Neuronal stem cell (in vitro differentiated cells): ENCODE measurements around the gene TBRG4.

ENCODE experiments used
- DNase-seq: peaks from one replicate; pipeline ENCODE4 v3.0.0-alpha.2; 2013; ENCODE audit warnings: low spot score
- H2AFZ ChIP-seq: one replicate; pipeline ENCODE4 v1.6.1; 2013; ENCODE audit warnings: mild to moderate bottlenecking, low read length, inconsistent platforms
- H2AK5ac ChIP-seq: 2 replicates; pipeline ENCODE4 v1.6.1; 2013; ENCODE audit warnings: low read depth, mild to moderate bottlenecking, inconsistent platforms, low read length, moderate library complexity, mixed read lengths
- H2BK120ac ChIP-seq: 2 replicates; pipeline ENCODE4 v1.6.1; 2013; ENCODE audit warnings: low read depth, mild to moderate bottlenecking, inconsistent platforms, low read length, moderate library complexity, mixed read lengths
- H2BK12ac ChIP-seq: one replicate; pipeline ENCODE4 v1.6.1; 2013; ENCODE audit warnings: low read length, inconsistent platforms
- H2BK15ac ChIP-seq: 2 replicates; pipeline ENCODE4 v1.6.1; 2013; ENCODE audit warnings: mild to moderate bottlenecking, low read length, inconsistent platforms, mixed read lengths
- H2BK5ac ChIP-seq: one replicate; pipeline ENCODE4 v1.6.1; 2013; ENCODE audit warnings: inconsistent platforms, mild to moderate bottlenecking, low read length, moderate library complexity
- H3K14ac ChIP-seq: one replicate; pipeline ENCODE4 v1.6.1; 2013; ENCODE audit warnings: low read length, inconsistent platforms
- H3K18ac ChIP-seq: 2 replicates; pipeline ENCODE4 v1.6.1; 2013; ENCODE audit warnings: low read length, inconsistent platforms
- H3K23ac ChIP-seq: 2 replicates; pipeline ENCODE4 v1.6.1; 2013; ENCODE audit warnings: low read depth, mild to moderate bottlenecking, mixed read lengths, low read length, inconsistent platforms; ENCODE audit not compliant: poor library complexity
- H3K27ac ChIP-seq: replicated peaks from 3 replicates; pipeline ENCODE4 v1.5.1; 2013; ENCODE audit warnings: low read length, inconsistent platforms
- H3K27me3 ChIP-seq, 3 experiments: 2 replicates each; pipeline ENCODE4 v1.6.1; 2013; ENCODE audit warnings: low read length in 3 of 3, mild to moderate bottlenecking in 2 of 3, inconsistent platforms in 1 of 3, low read depth in 1 of 3, mixed read lengths in 1 of 3, moderate library complexity in 1 of 3; ENCODE audit not compliant: control insufficient read depth in 3 of 3, insufficient read depth in 3 of 3
- H3K36me3 ChIP-seq, 2 donors: replicated peaks in 1 of 2; 2 replicates each; pipeline ENCODE4 v1.6.1; 2013; ENCODE audit warnings: low read length in 2 of 2; ENCODE audit not compliant: control insufficient read depth in 2 of 2, insufficient read depth in 2 of 2
- H3K4ac ChIP-seq: 2 replicates; pipeline ENCODE4 v1.6.1; 2013; ENCODE audit warnings: inconsistent platforms, mild to moderate bottlenecking, low read length, moderate library complexity
- H3K4me1 ChIP-seq, 2 donors: 1 replicate in 1 of 2; 2 replicates in 1 of 2; pipeline ENCODE4 v1.6.1; 2013; ENCODE audit warnings: low read length in 2 of 2, low read depth in 1 of 2; ENCODE audit not compliant: control insufficient read depth in 2 of 2, insufficient read depth in 1 of 2
- H3K4me2 ChIP-seq: one replicate; pipeline ENCODE4 v1.6.1; 2013; ENCODE audit warnings: mild to moderate bottlenecking, low read length, inconsistent platforms; ENCODE audit not compliant: insufficient read depth, poor library complexity, severe bottlenecking
- H3K4me3 ChIP-seq, 2 donors: 2 replicates each; pipeline ENCODE4 v1.5.1; 2013; ENCODE audit warnings: low read length in 2 of 2, mild to moderate bottlenecking in 2 of 2, inconsistent platforms in 1 of 2, moderate library complexity in 1 of 2
- H3K79me1 ChIP-seq: one replicate; pipeline ENCODE4 v1.6.1; 2013; ENCODE audit warnings: low read depth, mild to moderate bottlenecking, inconsistent platforms, low read length, moderate library complexity
- H3K9ac ChIP-seq: one replicate; pipeline ENCODE4 v1.6.1; 2013; ENCODE audit warnings: mild to moderate bottlenecking, low read depth, low read length, inconsistent platforms; ENCODE audit not compliant: poor library complexity
- H3K9me3 ChIP-seq, 2 donors: replicated peaks in 1 of 2; 2 replicates each; pipeline versions ENCODE3 to v1.6.1; 2013; ENCODE audit warnings: low read length in 2 of 2, mild to moderate bottlenecking in 2 of 2, inconsistent platforms in 1 of 2, low read depth in 1 of 2, mixed read lengths in 1 of 2, moderate library complexity in 1 of 2; ENCODE audit not compliant: control insufficient read depth in 2 of 2, insufficient read depth in 1 of 2
- H4K8ac ChIP-seq: one replicate; pipeline ENCODE4 v1.6.1; 2013; ENCODE audit warnings: low read depth, mild to moderate bottlenecking, inconsistent platforms, low read length, moderate library complexity
- H4K91ac ChIP-seq: one replicate; pipeline ENCODE4 v1.6.1; 2013; ENCODE audit warnings: low read length, low read depth, mild to moderate bottlenecking, inconsistent platforms; ENCODE audit not compliant: poor library complexity
- WGBS, 2 donors: extraction: QIAGEN DNeasy Blood & Tissue Kit; methylation state at CpG; one replicate each; pipeline ENCODE4 v1.1.7; 2013; ENCODE audit warnings: missing lambda C conversion rate in 2 of 2, mixed read lengths in 1 of 2; ENCODE audit not compliant: insufficient read length in 2 of 2, insufficient replicate concordance in 1 of 2; ENCODE audit errors: extremely low coverage in 2 of 2; 5-methylcytosine and 5-hydroxymethylcytosine counted together

The TBRG4 gene

GRCh38 chr7:45092100-45092930, 19.2 kb downstream of the TBRG4 start:
- Histone ChIP-seq H3K9me3 (no peaks in the 10 kb centered on the region), H4K91ac (no peak overlapping the region), H3K4ac (no peak overlapping the region), H3K4me3 (no peak overlapping the region), H2BK15ac (no peak overlapping the region), H3K79me1 (no peaks in the 10 kb centered on the region), H3K27ac (no peak overlapping the region), H3K23ac (no peak overlapping the region), H2AFZ (no peak overlapping the region), H3K4me1 (peaks cover 2 to 8% of the 10 kb centered on the region in 2 donors), H2AK5ac (no peak overlapping the region), H2BK5ac (no peak overlapping the region), H3K4me2 (no peak overlapping the region), H2BK120ac (no peak overlapping the region), H3K9ac (no peak overlapping the region), H3K36me3 (no peaks in the 10 kb centered on the region), H2BK12ac (no peak overlapping the region), H3K14ac (no peak overlapping the region), H4K8ac (no peak overlapping the region), H3K27me3 (peaks cover 0 to 10% (median 4%) of the 10 kb centered on the region in 3 experiments), H3K18ac (no peak overlapping the region)
- WGBS, 2 donors = no CpG with 5 or more reads among the region's 7 CpGs
- no peak for DNase-seq

DNA sequence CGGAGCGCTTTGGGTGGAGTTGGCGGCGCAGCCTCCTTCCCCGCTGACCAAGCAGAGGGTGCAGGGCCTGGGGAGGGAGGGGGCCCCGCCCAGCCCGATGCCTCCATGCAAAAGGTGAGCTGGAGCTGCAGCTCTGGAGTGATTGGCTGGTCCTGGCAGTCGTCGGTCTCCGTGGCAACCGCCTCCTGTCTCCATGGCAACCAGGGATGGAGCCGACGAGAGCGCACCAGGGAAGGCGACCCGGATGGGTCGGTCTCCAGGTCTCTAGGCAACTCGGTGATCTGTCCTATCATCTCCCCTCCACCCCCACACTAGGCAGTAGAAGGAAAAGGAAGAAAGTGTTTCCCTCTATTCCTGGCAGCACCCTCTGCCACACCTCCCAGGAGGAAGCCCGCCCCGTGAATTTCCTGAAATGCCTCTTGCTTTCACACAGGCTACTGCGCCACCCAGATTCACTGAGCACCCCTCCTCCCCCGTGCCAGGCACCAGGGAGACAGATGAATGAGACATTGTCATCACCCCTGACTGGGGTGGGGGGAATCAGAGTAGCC, 22.1 kb downstream of the TBRG4 start:
- H3K4me1 ChIP-seq = peaks cover 2 to 8% of the 10 kb centered on the region in 2 donors
- H2BK5ac ChIP-seq = no peak overlapping the region
- H4K8ac ChIP-seq = no peak overlapping the region
- no peaks in the 10 kb centered on the region for H3K36me3 ChIP-seq
- H2BK15ac ChIP-seq = no peak overlapping the region
- no peaks in the 10 kb centered on the region for H3K9me3 ChIP-seq
- H3K23ac ChIP-seq = peak overlapping the region; percentile 31
- H3K4ac ChIP-seq = no peak overlapping the region
- no peak overlapping the region for H3K14ac ChIP-seq
- no peak overlapping the region for H2BK120ac ChIP-seq
- peak overlapping the region; percentile 87 for H3K4me2 ChIP-seq
- H3K79me1 ChIP-seq = peaks cover 2% of the 10 kb centered on the region
- H2AK5ac ChIP-seq = no peak overlapping the region
- H2AFZ ChIP-seq = peak overlapping the region; percentile 89
- no peak overlapping the region for H4K91ac ChIP-seq
- no peak overlapping the region for H3K27ac ChIP-seq
- H3K18ac ChIP-seq = no peak overlapping the region
- no CpG with 5 or more reads among the region's 22 CpGs for WGBS, 2 donors
- peaks cover 0 to 10% (median 4%) of the 10 kb centered on the region in 3 experiments for H3K27me3 ChIP-seq
- no peak overlapping the region for H3K9ac ChIP-seq
- H2BK12ac ChIP-seq = no peak overlapping the region
- peak overlapping the region; percentile 48 to 81 for H3K4me3 ChIP-seq
- DNase-seq = peak; percentile 79

DNA sequence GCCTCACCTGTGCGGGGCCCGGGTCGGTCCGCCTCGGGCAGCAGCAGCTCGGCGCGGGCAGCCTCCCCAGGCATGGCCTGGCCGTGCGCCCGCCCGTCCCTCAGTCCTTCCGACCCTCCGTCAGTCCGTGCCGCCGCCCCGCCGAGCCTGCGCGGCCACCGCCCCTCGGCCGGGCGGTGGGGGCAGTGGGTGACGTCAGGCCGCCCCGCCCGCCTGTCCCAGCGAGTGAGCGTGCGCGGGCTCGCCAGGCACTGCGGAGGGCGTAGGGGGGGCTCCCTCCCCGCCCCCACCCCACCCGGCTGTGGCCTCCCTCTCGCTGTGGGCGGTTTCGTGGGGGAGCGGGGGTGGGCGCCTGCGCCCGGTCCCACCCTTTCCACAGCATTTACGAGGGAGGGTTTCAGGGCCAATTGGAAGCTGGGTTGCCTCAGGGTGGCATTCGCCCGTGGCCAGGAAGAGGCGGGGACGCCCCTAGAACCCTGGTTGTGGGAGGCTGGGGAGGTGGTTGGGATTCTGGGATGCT, 22.6 kb downstream of the TBRG4 start, which contains the start of gene NACAD:
TSS of gene NACAD (minus strand) at position 149 of the 520 bp plus-strand sequence. CDS start at position 74, 75 bp downstream.
- Histone ChIP-seq H2BK5ac (no peak within 1 kb of the TSS), H4K91ac (no peak within 1 kb of the TSS), H3K36me3 (no peaks in the 10 kb centered on the region), H2BK15ac (no peak within 1 kb of the TSS), H3K79me1 (peaks cover 2% of the 10 kb centered on the region), H2BK12ac (no peak within 1 kb of the TSS), H3K4me2 (peak within 1 kb of the TSS; percentile 87), H3K23ac (peak within 1 kb of the TSS; percentile 73), H3K4me1 (peaks cover 2 to 8% of the 10 kb centered on the region in 2 donors), H2AK5ac (peak within 1 kb of the TSS; percentile 86), H3K9me3 (no peaks in the 10 kb centered on the region), H2BK120ac (no peak within 1 kb of the TSS), H3K9ac (peak within 1 kb of the TSS; percentile 77), H3K27ac (no peak within 1 kb of the TSS), H2AFZ (peak within 1 kb of the TSS; percentile 89), H4K8ac (no peak within 1 kb of the TSS), H3K4me3 (peak within 1 kb of the TSS; percentile 48 to 81), H3K4ac (no peak within 1 kb of the TSS), H3K18ac (peak within 1 kb of the TSS; percentile 89), H3K27me3 (peaks cover 0 to 10% (median 4%) of the 10 kb centered on the region in 3 experiments), H3K14ac (no peak within 1 kb of the TSS)
- DNase-seq = no peak
- no CpG with 5 or more reads among the region's 50 CpGs for WGBS, 2 donors

DNA sequence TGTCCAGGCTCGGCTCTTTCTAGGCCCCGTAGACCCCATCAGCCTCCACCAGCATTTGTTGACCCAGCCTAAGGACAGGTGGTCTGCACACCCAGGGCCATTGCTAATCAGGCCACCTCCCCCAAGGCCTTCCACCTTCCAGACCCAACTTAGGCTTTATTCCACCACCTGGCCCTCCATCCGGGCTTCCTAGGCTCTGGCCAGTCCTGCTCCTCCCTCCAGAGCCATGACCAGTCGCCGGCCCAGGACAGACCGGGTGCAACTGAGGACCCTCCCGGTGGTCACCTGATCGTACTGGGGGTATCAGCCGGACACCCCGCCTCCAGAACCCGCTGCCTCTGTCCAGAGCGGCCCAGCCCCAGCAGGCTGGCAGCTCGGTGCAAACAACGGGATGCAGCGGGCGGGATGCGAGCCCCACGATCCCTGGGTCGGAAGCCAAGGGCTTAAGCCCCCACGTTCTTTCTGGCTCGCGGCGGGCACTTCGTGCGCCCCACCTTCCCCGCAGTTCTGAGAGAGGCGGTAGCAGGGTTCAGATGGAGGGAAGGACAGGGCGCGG, 23.3 kb downstream of the TBRG4 start:
- Histone ChIP-seq H2AFZ (peak overlapping the region; percentile 89), H2BK5ac (no peak overlapping the region), H3K23ac (no peak overlapping the region), H2BK120ac (no peak overlapping the region), H2BK15ac (no peak overlapping the region), H3K9me3 (no peaks in the 10 kb centered on the region), H3K4me1 (peaks cover 2 to 8% of the 10 kb centered on the region in 2 donors), H3K18ac (peak overlapping the region; percentile 89), H3K14ac (no peak overlapping the region), H4K91ac (no peak overlapping the region), H3K4me3 (peak overlapping the region; percentile 48 to 81), H3K9ac (peak overlapping the region; percentile 60), H3K27ac (no peak overlapping the region), H2AK5ac (peak overlapping the region; percentile 86), H3K36me3 (no peaks in the 10 kb centered on the region), H4K8ac (no peak overlapping the region), H3K4ac (no peak overlapping the region), H3K4me2 (peak overlapping the region; percentile 87), H3K27me3 (peaks cover 0 to 10% (median 4%) of the 10 kb centered on the region in 3 experiments), H2BK12ac (no peak overlapping the region), H3K79me1 (peaks cover 2% of the 10 kb centered on the region)
- no peak for DNase-seq
- WGBS, 2 donors = no CpG with 5 or more reads among the region's 29 CpGs
